ENCODE measurements around the gene HARS1.
"Not testable (repeated sequence)": the region's sequence is repeated elsewhere in the genome, so short reads cannot be mapped to it uniquely, and the experiment has no call there.

Gene HARS1

GRCh38 chr5:140632366-140633020 is 58.7 kb downstream of the HARS1 start:
- DNase-seq, result peak; percentile 83 to 89 (median 88)

GRCh38 chr5:140631831-140632365 is 59.3 kb downstream of the HARS1 start:
- no peak for DNase-seq

- peak; percentile 85 to 94 (median 90) for DNase-seq
These were observed 60.1 kb downstream of the HARS1 start for GRCh38 chr5:140631036-140631417.

- peak; percentile 69 to 92 (median 78) for DNase-seq
These were observed 60.7 kb downstream of the HARS1 start for GRCh38 chr5:140630292-140631035.

- peak in 1 of 3 donors; percentile 30 for DNase-seq
These were observed 62.5 kb downstream of the HARS1 start for GRCh38 chr5:140628711-140629110.

GRCh38 chr5:140627972-140628371 is 63.2 kb downstream of the HARS1 start:
- no peak for DNase-seq

GRCh38 chr5:140624886-140625285 is 66.3 kb downstream of the HARS1 start:
- DNase-seq, result not testable (repeated sequence)

All from suppressor macrophage treated with lipopolysaccharide for 1 hour (primary cell).